CD4-positive, alpha-beta T cell treated with Interleukin-6 at 100 ng/mL for 8 hours (primary cell): ENCODE results near the gene LSM10.
A peak's percentile ranks its signal among the peaks of the same experiment; 100 is the strongest.

Experiments used
- DNase-seq: peaks from one replicate; pipeline ENCODE4 v3.0.0-alpha.2; 2020; ENCODE audit warnings: mixed read lengths, low spot score

The LSM10 gene

DNA sequence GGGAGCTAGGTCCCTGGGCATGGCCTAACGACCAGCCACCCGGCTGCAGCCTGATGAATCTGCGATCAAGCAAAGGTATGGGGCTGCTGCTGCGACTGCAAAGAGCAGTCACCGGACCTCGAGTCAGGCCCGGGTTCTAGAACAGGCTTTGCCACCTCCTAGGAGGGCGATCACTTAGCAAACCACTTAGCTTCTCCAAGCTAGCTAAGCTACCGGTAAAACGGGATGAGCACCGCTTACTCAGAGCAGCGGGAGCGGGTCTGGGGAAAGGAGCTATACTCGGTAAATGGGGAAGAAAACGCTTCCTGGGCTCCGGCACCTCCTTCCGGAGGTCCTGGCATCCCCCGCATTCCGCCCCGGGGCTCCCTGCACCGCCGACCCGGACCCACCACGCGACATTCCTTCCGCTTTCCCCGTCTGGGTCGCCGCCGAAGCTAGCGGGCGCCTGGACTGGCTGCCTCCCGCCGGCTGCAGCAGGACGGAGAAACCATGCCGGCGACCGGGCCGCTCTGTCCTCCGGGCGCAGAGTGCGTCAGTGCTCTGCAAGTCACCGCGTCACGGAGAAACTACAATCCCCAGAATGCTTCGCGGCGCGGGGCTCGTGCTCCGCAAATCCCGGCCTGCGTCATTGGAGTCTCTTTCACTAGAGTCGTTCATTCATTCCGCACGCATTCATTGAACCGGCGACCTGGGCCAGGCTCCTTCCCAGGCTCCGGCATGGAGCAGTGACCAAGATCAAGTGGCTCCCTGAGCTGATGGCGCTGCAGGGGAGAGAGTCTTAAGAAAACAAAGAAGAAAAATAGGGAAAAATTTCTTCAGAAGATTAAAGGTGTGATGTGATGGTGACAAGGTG, at the start of gene LSM10:
Gene LSM10, minus strand, starts transcription at position 531 of the 853 bp plus-strand sequence. CDS start 3,779 bp downstream, outside the sequence.
- peak; percentile 87 for DNase-seq

DNA sequence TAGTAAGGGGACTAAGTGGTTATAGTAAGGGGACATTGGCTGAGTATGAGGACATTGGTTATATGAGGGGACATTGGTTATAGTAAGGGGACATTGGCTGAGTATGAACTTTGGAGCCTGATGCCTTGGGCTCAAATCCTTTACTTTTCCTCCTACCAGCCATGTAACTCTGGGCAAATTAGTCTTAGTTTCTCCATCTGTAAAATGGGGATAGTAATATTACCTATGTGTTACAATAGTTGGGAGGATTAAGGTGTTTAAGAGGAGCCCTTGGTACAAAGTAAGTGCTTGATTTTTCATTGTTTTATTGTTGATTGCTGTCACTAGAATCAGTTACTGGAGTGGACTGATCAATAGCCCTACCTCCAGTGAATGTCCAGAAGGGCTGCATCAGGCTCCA, 49.7 kb upstream of the LSM10 start:
- no peak for DNase-seq

DNA sequence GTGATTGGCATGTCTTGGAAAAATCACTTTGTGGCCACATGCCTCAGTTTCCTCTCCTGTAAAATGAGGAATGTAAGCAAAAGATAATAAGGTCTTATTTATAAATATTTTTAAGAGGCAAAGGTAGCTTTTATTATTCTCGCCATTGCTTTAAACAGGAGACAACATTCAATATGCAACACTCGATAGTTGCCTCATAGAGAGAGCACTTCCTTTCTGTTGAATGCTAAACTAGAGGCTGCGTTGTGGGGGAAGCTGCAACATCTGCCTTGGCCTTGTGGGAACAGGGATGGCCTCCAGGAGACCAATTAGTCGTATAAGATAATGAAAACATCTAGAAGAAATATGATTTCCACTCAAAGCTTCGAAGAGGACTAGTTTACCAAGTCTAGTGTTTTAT, 49.0 kb upstream of the LSM10 start:
- no peak for DNase-seq

DNA sequence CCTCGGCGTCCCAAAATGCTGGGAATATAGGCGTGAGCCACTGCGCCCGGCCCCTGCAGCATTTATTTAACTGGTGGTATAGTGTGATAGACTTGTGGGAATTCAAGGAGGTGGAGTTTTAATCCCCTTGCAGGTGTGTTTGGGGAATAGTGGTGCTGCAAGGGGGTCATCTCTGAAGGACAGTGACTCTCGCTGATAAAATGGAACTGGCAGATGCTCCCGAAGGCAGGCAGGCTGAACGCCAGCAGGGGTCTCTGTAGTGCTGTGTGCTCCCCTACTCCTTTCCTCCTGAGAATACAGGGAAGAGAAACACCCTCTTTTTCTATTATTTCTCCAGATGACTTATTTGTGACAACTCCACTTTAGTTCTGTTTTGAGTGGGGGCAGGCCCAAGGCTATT, 48.6 kb upstream of the LSM10 start:
- peak; percentile 16 for DNase-seq

DNA sequence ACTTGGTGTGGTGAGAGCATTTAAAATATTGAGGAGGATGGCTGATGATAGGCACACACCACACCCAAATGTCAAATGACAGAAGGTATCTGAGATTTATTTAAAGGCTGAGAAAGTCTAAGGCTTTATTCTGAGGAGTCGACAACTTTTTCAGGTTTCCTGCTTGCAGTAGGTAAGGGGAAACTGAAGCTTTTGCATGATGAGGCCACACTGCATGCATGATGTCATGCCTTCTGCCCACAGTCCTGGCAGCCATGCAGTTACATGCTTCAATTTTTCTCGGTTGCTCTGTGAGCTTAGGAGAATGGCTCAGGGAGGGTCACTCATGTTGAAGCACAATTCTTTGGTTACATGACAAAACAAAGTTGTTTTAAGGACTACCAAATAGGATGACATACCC, 45.6 kb upstream of the LSM10 start:
- no peak for DNase-seq

DNA sequence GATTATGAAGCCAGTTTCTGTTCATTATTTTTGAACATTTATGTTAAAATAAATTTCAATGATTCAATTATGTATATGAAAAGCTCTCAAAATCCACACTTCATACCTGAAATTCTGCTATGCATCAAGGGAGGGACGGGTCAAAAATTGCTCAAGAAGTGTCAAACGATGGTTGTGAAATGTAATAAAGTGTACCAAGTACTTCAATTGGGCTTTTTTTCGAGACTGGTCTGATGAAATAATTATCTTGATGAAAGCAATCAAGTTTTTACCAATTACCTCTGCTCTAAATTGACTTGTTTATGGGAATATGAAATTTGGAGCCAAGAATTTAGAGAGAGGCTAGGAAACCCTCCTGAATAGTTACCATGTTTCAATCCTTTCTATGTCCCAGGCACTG, 44.6 kb upstream of the LSM10 start:
- no peak for DNase-seq

DNA sequence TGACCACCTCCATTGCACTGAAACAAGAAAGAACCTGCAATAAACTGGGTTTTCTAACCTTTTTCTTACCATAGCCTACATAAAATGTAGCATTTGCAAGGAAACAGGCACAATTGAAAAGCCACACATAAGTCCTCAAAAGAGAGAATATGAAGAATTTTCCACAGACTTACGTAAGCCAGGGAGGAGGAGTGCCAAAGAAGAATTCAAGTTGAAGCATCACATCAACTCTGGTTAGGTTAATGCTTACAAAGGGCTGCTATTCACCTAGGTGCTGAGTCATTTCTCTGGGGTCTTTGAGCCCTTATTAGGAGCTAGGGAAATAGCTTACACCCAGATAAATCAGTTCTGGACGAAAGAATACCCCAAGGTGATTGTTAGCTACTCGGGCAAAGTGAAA, 42.9 kb upstream of the LSM10 start:
- DNase-seq, result no peak

DNA sequence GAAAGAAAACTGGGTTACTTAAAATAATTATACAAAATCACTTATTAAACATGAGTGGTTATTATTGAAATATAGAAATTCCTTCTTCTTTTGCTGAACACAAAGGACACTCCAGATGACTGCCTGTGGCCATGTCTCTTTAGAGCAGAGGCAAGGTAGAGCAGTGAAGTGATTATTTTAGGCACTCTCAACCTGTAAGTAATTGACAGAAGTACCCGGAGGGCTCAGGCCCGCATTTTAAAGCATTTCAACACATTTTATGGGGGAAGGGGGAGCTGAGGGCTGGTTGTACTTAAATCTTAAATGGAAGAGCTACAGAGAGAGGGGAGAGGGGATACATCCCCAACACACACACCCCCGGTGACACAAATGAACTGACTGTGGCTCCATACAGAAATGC, 42.3 kb upstream of the LSM10 start:
- no peak for DNase-seq

DNA sequence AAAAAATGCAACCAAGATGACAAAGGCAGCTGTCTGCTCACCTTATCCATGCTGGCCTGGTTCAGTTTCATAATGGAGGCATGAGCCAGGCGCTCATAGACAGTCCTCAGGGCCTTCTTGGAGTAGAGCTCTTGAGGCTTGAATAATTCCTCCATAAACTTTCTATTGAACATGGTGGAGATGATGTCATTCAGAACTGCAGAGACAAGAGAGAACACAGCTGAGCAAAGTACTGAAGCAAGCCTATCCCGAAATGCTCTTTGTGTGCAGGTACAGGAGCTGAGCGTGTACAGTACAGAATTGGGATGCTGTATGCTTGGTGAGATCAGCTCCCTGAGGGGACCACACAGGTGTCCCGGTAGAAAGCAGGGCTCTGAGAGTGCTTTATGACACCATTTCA, 41.0 kb upstream of the LSM10 start:
- no peak for DNase-seq

DNA sequence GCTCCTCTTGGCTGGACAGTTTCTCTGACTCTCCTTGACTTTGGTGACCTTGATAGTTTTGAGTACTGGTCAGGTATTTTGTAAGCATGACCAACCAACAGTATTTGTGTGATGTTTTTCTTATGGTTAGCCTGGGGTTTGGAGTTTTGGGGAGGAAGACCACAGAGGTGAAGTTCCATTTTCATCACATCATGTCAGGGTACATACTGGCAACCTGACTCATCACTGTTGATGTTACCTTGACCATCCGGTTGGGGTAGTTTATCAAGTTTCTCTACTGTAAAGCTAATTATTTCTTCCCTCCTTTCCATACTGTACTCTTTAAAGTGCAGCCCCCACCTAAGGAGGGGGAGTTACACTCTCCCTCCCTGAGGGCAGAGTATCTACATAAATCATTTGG, 39.1 kb upstream of the LSM10 start:
- DNase-seq, result no peak

DNA sequence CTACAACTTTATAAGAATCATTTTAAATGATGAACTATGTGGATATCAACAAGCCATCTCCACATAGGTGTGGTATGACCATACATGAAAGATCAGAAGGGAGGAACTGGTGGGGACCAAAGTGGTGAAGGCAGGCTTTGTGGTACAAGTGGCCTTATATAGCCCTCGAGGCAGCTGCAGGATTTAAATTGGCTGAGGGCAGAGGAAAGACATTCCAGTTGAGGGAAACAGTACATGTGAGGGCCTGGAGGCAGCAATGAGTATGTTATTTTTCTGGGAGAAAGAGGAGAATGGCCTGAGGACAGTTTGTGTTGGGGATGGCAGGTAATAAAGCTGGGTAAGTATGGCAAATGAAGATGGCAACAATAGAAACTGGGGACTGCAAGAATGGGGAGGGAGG, 35.4 kb upstream of the LSM10 start:
- DNase-seq, result no peak

DNA sequence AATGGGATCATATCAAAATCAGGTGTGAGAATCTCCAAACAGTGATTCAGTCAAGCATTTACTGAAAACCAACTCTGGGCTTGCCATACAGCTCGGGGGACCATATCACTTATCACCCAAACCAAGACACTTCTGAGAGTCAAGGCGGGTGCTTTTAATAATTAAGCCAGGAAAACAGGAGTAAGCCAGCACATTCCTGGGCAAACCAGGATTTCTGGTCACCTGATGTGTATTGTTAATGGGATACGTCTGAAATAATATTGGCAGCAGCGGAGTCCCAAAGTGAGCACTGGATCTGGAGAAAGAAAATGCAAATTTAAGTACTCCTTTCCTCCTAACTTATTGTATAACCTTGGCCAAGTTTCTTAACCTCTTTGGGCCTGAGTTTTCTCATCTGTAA, 34.9 kb upstream of the LSM10 start:
- DNase-seq, result no peak

DNA sequence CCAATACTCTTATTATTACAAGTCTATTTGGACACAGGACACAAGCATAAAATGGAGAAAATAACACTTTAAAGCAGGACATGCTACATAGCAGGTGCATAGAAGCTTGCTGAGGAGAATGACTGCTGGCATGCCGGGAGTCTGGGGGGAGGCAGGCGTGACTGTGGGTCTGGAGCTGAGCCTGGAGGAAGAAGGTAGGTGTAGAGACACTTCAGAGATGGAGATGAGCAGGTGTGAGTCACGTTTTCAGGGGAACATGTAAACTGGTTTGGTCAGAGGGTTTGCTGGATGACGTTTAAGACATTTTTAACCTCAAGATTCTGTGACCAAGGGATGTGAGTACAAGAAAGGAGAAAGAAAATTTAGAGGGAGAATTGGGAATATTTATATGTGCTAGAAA, 28.1 kb upstream of the LSM10 start:
- DNase-seq, result no peak

DNA sequence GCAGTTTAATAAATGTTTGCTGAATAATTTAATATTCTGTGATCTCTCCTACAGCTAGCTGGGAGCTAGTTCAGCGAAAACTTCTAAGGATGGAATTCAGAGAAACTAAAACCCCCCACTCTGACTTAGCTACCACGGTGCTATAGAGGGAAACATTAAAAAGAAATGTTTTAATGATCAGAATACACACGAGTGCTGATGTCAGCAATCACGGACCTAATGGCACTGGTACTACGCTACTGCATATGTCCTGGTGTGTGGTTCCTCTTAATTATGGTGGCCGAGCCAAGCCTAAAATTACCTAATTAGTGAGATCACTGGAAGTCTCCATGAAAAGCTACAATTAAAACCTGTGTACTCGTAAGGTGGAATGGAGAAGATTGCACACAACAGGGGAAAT, 23.9 kb upstream of the LSM10 start:
- DNase-seq, result no peak

DNA sequence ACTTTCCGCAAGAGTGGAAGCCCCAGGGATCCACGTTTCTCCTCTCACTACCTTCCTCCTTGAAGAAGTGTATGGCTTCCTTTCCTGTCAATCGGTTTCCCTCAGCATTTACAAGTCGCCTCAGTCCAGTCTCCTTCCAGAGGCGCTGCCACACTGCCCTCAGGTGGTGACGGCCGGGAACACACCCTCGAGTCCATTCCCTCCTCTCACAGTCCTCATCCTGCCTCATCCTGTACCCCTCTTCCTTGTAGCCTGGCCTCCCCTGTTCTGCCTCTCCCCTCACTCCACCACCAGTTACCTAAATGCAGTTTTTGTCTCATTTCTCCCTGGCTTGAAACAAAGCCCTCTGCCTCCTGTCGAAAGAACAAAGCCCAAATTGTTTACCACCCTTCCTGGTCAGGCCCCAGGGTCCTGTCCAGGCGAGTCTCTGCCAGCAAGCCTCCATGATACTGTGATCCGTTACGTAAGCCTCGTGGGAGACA, 23.2 kb upstream of the LSM10 start:
- DNase-seq, result peak; percentile 90

DNA sequence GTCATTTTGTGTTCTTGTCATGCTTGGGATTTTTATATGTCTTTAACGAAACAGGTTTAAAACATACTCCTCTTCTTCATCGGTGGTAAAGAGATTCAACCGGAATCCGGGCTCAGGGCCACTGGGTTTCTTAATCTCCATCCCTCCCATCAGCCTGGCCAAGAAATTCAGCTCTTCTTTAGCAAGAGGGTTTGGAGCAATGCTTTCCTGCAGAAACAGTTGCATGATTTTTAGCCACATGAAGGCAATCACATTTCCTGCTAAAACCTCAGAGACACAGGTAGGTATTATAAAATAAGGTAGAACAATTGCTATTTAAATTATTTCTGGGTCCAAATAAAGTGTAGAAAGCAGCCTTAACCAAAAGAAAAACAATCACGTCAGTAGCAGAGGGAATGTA, 22.7 kb upstream of the LSM10 start:
- DNase-seq, result peak; percentile 27

DNA sequence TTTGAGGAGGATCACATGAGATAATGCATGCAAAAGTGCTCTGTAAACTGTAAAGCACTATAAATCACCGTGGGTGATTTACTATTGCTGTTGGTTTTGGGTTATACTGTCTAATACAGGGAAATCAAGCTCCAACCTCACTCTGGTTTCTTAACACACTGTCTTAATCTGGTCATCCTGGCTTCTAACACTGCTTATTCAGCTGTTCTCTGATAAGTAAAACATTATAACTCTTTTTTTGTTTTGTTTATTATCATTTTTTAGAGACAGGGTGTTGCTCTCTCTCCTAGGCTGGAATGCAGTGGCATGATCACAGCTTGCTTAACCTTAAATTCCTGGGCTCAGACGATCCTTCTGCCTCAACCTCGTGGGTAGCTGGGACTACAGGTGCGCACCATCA, 21.9 kb upstream of the LSM10 start:
- no peak for DNase-seq

DNA sequence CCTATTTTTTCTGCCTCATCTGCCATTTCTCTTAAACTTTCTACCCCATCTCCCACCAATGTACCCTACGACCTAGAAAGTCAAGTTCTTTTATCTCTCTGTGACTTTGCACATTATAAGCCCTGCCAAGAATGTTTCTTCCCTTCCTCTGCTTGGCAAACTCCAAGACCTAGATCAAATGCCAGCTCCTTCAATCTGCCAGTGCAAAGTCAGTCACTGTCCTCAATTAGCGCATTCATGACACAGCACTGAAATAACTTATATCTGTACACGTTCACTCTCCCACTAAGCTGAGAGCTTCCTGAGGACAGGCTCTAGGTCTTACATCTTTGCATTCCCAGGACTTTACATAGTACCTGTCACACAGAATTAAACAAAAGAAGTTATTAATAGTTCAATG, 21.4 kb upstream of the LSM10 start:
- no peak for DNase-seq

DNA sequence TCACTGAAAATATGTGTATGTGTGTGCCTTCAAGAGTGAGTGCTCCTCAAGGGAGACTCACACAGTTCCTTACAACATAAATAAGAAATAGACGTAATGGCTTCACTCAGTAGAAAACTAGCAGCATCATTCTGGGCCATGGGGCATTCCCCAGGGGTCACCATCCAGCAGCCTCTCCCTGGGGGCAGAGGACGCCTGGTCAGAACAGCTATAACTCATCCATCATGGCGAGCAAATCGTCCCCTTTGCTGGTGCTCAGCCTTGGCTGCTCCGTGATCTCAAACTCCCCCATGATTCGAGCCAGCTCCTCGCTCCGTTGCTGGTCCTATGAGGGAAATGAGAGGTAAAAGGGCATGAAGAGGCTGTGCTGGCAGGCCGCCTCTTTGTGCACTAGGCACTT, 20.2 kb upstream of the LSM10 start:
- no peak for DNase-seq

DNA sequence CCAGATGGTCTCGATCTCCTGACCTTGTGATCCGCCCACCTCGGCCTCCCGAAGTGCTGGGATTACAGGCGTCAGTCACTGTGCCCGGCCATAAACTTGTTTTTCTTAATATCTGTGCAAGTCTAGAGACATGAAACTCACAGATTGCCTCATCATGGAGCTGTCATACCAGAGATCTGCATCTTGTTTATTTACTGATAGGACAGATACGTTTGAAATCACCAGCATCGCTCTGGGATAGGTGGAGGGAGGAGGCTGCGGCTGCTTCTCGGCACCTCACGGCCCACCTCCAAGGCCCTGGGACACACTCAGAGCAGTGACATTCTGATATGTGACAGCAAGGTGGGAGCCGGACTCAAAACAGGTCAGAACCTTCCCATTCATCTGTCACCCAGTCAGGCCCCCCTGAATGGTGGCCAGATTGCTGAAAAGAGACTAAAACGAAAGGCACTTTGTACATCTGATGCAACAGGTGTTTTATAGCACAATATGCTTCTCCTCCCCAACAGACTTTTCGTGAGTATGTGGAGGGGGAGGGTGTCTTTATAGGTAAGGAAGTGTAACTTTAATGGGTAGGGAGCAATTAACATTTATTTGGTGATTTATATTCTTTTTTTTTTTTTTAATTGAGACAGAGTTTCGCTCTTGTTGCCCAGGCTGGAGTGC, 18.1 kb upstream of the LSM10 start:
- no peak for DNase-seq

DNA sequence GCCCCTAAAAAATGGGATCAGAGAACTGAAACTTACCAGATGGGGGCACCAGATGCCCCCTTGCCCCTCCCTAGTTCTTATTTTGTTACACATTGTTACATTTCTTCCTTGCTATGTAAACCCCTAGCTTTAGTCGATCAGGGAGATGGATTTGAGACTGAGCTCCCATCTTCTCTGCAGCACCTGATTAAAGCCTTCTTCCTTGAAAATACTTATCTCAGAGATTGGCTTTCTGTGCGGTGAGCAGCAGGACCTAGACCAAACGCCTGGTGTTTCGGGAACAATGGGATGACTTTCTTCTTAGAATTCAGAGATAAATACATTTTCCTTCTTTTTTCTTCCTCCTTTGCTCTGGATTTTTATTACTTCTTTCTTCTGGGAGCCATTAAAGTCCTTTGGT, 16.7 kb upstream of the LSM10 start:
- DNase-seq, result no peak

DNA sequence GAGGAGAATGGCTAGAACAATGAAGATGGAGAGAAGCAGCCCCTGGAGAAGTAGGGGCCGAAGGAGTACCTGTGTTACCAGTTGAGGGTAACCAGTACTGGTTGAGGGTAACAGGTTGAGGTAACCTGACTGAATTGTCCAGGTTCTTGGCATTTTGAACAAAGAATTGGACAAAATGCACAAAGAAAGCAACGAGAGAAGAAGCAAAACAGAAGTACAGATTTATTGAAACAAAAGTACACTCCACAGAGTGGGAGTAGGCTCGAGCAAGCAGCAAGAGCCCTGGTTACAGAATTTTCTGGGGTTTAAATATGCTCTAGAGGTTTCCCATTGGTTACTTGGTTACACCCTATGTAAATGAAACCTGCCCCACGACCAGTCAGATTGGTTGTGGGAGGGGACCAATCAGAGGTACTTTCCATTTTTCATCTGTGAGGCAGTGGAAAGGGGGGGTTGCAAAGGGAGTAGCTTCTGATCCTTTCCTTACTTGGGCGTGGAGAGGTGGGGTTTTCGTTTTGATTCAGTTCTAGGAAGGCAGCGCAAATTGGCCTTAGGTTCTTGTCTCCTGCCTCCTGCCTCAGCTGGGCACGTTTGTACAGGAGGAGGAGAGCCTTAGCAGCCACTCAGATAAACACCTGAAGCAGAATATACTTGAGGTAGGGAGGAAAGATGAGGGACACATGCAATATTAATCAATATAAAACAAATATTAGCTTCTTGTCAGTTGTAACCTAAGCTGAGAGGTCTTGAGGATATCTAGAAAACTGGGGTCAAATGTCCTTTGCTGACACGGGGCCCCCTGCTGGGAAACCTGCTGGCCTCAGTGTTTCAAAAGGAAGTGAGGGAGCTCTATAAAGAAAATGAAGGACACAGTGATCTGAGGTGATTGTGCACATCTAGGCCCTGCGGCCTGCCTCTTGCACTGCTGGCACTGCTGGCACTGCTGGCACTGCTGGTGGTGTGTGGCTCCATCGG, 14.3 kb upstream of the LSM10 start:
- peak; percentile 44 for DNase-seq
